Brain microvascular endothelial cell (primary cell): ENCODE measurements around the gene MMP24.
"Not testable (repeated sequence)": the region's sequence is repeated elsewhere in the genome, so short reads cannot be mapped to it uniquely, and the experiment has no call there.

ENCODE experiments used
- DNase-seq: peaks from one replicate; pipeline ENCODE4 v3.0.0-alpha.2; 2020
- H3K27ac ChIP-seq: fragments of 250-450 bp; sonication (Bioruptor Pico); 2 replicates; pipeline ENCODE4 v1.5.1; 2020; ENCODE audit warnings: mild to moderate bottlenecking, moderate library complexity
- H3K27me3 ChIP-seq: fragments of 250-450 bp; sonication (Bioruptor Pico); replicated peaks from 2 replicates; pipeline ENCODE4 v1.5.1; 2020; ENCODE audit warnings: mild to moderate bottlenecking
- H3K36me3 ChIP-seq: fragments of 250-450 bp; sonication (Bioruptor Pico); replicated peaks from 2 replicates; pipeline ENCODE4 v1.5.1; 2020; ENCODE audit warnings: mild to moderate bottlenecking
- H3K4me3 ChIP-seq: 2 replicates; pipeline ENCODE4 v1.5.1; 2011; ENCODE audit warnings: low read depth, mild to moderate bottlenecking, control low read depth, low read length, moderate library complexity
- CTCF ChIP-seq: IDR thresholded peaks from 2 replicates; pipeline ENCODE4 v1.5.1; 2011; ENCODE audit warnings: low read depth, mild to moderate bottlenecking, moderate library complexity, low read length, control low read depth, inconsistent platforms; ENCODE audit errors: missing control alignments
- in situ Hi-C: cut with HindIII; loops from 2 replicates; pipeline ENCODE4 v1.10.0; 2017; ENCODE audit warnings: low sequenced_read_pairs, low pct_ligation_motif_present

MMP24 gene

DNA sequence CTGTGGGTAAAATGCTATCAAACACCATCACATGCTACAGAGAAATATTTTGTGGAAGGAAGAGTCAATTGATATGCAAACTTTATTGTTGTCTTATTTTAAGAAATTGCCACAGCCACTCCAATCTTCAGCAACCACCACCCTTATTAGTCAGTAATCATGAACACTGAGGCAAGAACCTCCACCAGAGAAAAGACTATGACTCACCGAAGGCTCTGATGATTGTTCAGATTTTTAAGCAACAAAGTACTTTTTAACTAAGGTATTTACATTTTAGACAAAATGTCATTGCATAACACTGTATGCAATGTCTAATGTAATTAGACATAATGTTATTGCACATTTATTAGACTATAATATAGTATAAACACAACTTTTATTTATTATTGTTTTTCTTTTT lies 26.2 kb upstream of the MMP24 start:
- in situ Hi-C loops: no loop called here
- DNase-seq: peak; percentile 46
- H3K27ac ChIP-seq: no peak overlapping the region
- no peaks in the 10 kb centered on the region for H3K36me3 ChIP-seq
- H3K27me3 ChIP-seq: no peaks in the 10 kb centered on the region
- TF ChIP-seq CTCF: no peak
- H3K4me3 ChIP-seq: no peak overlapping the region

- H3K27me3 ChIP-seq, H3K36me3 ChIP-seq, in situ Hi-C loops, H3K27ac ChIP-seq, DNase-seq, H3K4me3 ChIP-seq: not testable (repeated sequence)
Observed at GRCh38 chr20:35201467-35201866, 25.0 kb upstream of the MMP24 start.

- in situ Hi-C loops: no loop called here
- TF ChIP-seq CTCF: no peak
Observed at GRCh38 chr20:35206802-35207201, 19.7 kb upstream of the MMP24 start.

DNA sequence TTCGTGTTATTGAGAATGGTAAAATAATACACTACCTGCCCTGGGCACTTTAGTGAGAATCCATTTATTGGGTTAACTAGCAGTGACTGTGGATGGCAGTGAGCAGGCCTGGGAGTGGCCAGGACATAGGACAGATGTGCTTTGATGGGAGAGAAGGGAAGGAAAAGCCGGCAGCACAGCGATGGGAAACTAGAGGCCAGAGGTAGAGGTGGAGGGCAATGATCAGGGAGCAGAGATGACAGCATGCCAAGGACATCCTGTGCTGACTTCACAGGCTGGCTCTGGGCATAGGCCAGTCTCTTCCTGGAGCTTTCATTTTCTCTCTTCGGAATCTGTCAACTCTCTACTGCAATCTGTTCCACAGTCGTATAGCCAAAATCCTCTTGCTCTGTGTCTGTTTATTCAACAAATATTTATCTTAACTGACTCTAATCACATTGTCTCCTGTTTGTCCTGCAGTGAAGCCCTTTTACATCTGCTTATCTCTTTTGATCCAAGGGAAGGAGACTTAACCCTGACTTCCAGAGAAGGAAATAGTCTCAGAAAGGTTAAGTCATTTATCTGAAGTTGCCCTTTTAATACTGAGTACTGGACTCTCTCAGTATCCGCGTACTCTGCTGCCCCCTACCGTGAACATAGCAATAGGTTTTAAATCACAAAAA lies 18.4 kb upstream of the MMP24 start:
- peak; percentile 77 for DNase-seq
- H3K27me3 ChIP-seq: no peaks in the 10 kb centered on the region
- H3K36me3 ChIP-seq: no peaks in the 10 kb centered on the region
- H3K4me3 ChIP-seq: no peak overlapping the region
- in situ Hi-C loops: no loop called here
- peak; percentile 75 for TF ChIP-seq CTCF
- H3K27ac ChIP-seq: no peak overlapping the region

More at GRCh38 chr20:35206802-35207201, 19.7 kb upstream of the MMP24 start:
- no peaks in the 10 kb centered on the region for H3K36me3 ChIP-seq
- H3K4me3 ChIP-seq: no peak overlapping the region
- no peaks in the 10 kb centered on the region for H3K27me3 ChIP-seq
- no peak for DNase-seq
- no peak overlapping the region for H3K27ac ChIP-seq

- Histone ChIP-seq H3K36me3 (no peaks in the 10 kb centered on the region), H3K4me3 (no peak overlapping the region), H3K27ac (peak overlapping the region; percentile 9), H3K27me3 (no peaks in the 10 kb centered on the region)
- no peak for DNase-seq
- in situ Hi-C loops: no loop called here
- no peak for TF ChIP-seq CTCF
Observed at GRCh38 chr20:35215066-35215956, 11.2 kb upstream of the MMP24 start.

DNA sequence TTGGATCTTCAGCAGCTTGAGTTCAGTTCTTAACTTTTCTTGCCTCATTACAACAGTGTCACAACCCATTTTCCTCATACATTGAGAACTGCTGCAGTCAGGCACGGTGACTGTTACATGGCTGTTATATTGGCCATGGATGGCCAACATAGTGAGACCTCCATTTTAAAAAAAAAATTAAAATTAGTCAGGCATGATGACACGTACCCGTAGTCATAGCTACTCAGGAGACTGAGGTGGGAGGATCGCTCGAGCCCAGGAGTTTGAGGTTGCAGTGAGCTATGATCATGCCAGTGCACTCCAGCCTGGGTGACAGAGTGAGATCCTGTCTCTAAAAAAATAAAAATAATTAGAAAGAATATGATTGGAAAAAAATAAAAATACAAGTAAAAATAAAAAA lies 9.9 kb upstream of the MMP24 start:
- in situ Hi-C loops: no loop called here
- H3K27ac ChIP-seq: no peak overlapping the region
- no peaks in the 10 kb centered on the region for H3K27me3 ChIP-seq
- DNase-seq: no peak
- H3K4me3 ChIP-seq: no peak overlapping the region
- H3K36me3 ChIP-seq: no peaks in the 10 kb centered on the region
- no peak for TF ChIP-seq CTCF
